NCI-H526 treated with DMSO at 0.1 percent for 48 hours (cell line): ENCODE data around the gene SMO.
"Not testable (repeated sequence)": the region's sequence is repeated elsewhere in the genome, so short reads cannot be mapped to it uniquely, and the experiment has no call there.

Experiments
- DNase-seq: peaks from one replicate; lab custom pipeline; 2025; lab: John Stamatoyannopoulos, UW

Gene SMO

GRCh38 chr7:129240119-129240820 lies 51.8 kb downstream of the SMO start:
- no peak for DNase-seq

- no peak for DNase-seq
Measured at GRCh38 chr7:129244220-129244619, 55.8 kb downstream of the SMO start.

GRCh38 chr7:129245533-129245932 lies 57.1 kb downstream of the SMO start:
- DNase-seq, result no peak

GRCh38 chr7:129247087-129247486 lies 58.7 kb downstream of the SMO start:
- DNase-seq, result no peak

GRCh38 chr7:129252128-129252527 lies 63.7 kb downstream of the SMO start:
- DNase-seq, result no peak

GRCh38 chr7:129252603-129253002 lies 64.2 kb downstream of the SMO start:
- not testable (repeated sequence) for DNase-seq

GRCh38 chr7:129255800-129256199 lies 67.4 kb downstream of the SMO start:
- DNase-seq, result no peak

- no peak for DNase-seq
Measured at GRCh38 chr7:129256221-129256620, 67.8 kb downstream of the SMO start.

- DNase-seq, result no peak
Measured at GRCh38 chr7:129257168-129257567, 68.7 kb downstream of the SMO start.

- no peak for DNase-seq
Measured at GRCh38 chr7:129258649-129259389, 70.4 kb downstream of the SMO start.

- DNase-seq, result no peak
Measured at GRCh38 chr7:129262324-129262723, 73.9 kb downstream of the SMO start.
